ENCODE data around the gene ADGRB3. TPM values are rescaled to one million over a fixed set of nuclear protein-coding genes. Genes with fewer than 3 reads are reported as not detected.

Gene ADGRB3
- total and polyA plus RNA-seq, 10 donors = 0.09 to 4.1 (median 1.1) TPM

GRCh38 chr6:68639211-68639610 lies 4.1 kb downstream of the ADGRB3 start:
- intact Hi-C loops (cut with DNase I; ENCODE audit: low total_unique reads) = no loop called here
- no peak for TF ChIP-seq CTCF (IDR thresholded peaks at IDR 0.05 in 8 of 11, conservative IDR thresholded peaks at IDR 0.05 in 3 of 11)
- no peak for TF ChIP-seq POLR2AphosphoS5 (IDR thresholded peaks at IDR 0.05)
- TF ChIP-seq POLR2A (IDR thresholded peaks at IDR 0.05) = no peak
- H3K27me3 ChIP-seq (replicated peaks in 1 of 7) = peaks cover 0 to 55% (median 3%) of the 10 kb centered on the region in 7 donors
- H3K9me3 ChIP-seq = no peaks in the 10 kb centered on the region
- no peak overlapping the region for H3K4me3 ChIP-seq
- H3K36me3 ChIP-seq = no peaks in the 10 kb centered on the region
- DNase-seq = no peak
- H3K4me1 ChIP-seq = peaks cover 0 to 50% (median 20%) of the 10 kb centered on the region in 6 donors
- no peak overlapping the region for H3K27ac ChIP-seq
- WGBS, 5 donors = 60 to 82% (median 71%) methylated on average over 7 of the region's 7 CpGs

GRCh38 chr6:68639826-68640490 lies 4.9 kb downstream of the ADGRB3 start:
- peaks cover 0 to 43% (median 13%) of the 10 kb centered on the region in 6 donors for H3K4me1 ChIP-seq
- no peaks in the 10 kb centered on the region for H3K9me3 ChIP-seq
- H3K4me3 ChIP-seq = peak overlapping the region in 2 of 8 donors; percentile 17 to 37
- no peak for DNase-seq
- H3K27ac ChIP-seq = peak overlapping the region in 1 of 8 donors; percentile 42
- peaks cover 0 to 48% (median 0%) of the 10 kb centered on the region in 7 donors for H3K27me3 ChIP-seq (replicated peaks in 1 of 7)
- TF ChIP-seq CTCF (IDR thresholded peaks at IDR 0.05 in 8 of 11, conservative IDR thresholded peaks at IDR 0.05 in 3 of 11) = no peak
- TF ChIP-seq POLR2A (IDR thresholded peaks at IDR 0.05) = no peak
- no peak for TF ChIP-seq POLR2AphosphoS5 (IDR thresholded peaks at IDR 0.05)
- H3K36me3 ChIP-seq = no peaks in the 10 kb centered on the region
- intact Hi-C loops (cut with DNase I; ENCODE audit: low total_unique reads) = no loop called here
- 9 to 31% (median 22%) methylated on average over 13 of the region's 13 CpGs for WGBS, 5 donors

DNA sequence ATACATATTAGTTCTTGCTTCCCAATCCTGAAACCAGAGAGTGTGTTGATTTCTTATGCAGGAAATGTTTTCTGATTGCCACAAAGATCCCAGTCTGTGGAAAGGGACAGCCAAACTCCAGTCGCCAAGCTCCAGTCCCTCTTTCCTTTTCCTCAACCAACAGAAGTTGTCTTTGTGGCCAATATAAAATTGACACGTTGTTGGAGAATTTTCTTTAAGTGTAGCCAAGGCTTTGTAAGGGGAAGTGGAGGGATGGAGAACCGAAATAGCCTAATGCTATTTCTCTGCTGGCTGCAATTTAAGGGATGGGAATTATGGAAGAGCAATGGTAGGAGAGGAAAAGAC lies 5.4 kb downstream of the ADGRB3 start:
- H3K4me1 ChIP-seq = peaks cover 0 to 40% (median 11%) of the 10 kb centered on the region in 6 donors
- no peaks in the 10 kb centered on the region for H3K36me3 ChIP-seq
- TF ChIP-seq CTCF (IDR thresholded peaks at IDR 0.05 in 8 of 11, conservative IDR thresholded peaks at IDR 0.05 in 3 of 11) (no peak), POLR2A (IDR thresholded peaks at IDR 0.05) (no peak), POLR2AphosphoS5 (IDR thresholded peaks at IDR 0.05) (no peak)
- WGBS, 5 donors = 7 to 14% (median 8%) methylated on average over 3 of the region's 3 CpGs
- H3K27me3 ChIP-seq (replicated peaks in 1 of 7) = peaks cover 0 to 43% (median 0%) of the 10 kb centered on the region in 7 donors
- no peak for DNase-seq
- no peaks in the 10 kb centered on the region for H3K9me3 ChIP-seq
- intact Hi-C loops (cut with DNase I; ENCODE audit: low total_unique reads) = no loop called here
- H3K4me3 ChIP-seq = peak overlapping the region in 2 of 8 donors; percentile 17 to 37
- H3K27ac ChIP-seq = peak overlapping the region in 1 of 8 donors; percentile 42

DNA sequence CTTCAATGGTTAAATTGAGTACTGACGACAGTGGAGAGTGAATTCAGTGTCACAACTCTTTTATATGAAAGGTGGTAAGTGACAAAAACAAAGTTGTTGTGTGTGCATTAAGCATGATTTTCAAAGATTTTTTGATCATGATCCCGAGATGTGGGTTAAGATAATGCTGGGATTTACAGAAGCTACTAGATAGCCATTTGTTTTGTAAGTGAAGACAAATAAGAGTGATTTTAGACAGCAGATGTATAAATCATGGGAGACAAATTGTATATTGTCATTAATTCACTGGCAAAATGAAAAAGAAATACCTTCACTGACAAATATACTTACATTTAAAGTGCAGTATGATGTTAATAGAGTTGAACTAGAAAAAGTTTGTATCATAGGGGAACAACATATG lies 6.1 kb downstream of the ADGRB3 start:
- H3K4me1 ChIP-seq = peaks cover 0 to 33% (median 5%) of the 10 kb centered on the region in 6 donors
- intact Hi-C loops (cut with DNase I; ENCODE audit: low total_unique reads) = no loop called here
- no peak overlapping the region for H3K4me3 ChIP-seq
- no peak overlapping the region for H3K27ac ChIP-seq
- no peaks in the 10 kb centered on the region for H3K36me3 ChIP-seq
- peaks cover 0 to 36% (median 0%) of the 10 kb centered on the region in 7 donors for H3K27me3 ChIP-seq (replicated peaks in 1 of 7)
- no peaks in the 10 kb centered on the region for H3K9me3 ChIP-seq
- 65 to 80% (median 70%) methylated on average over 2 of the region's 2 CpGs for whole genome bisulfite sequencing, 5 donors
- TF ChIP-seq POLR2A (IDR thresholded peaks at IDR 0.05) (no peak), CTCF (IDR thresholded peaks at IDR 0.05 in 8 of 11, conservative IDR thresholded peaks at IDR 0.05 in 3 of 11) (no peak), POLR2AphosphoS5 (IDR thresholded peaks at IDR 0.05) (no peak)
- no peak for DNase-seq

Measured in spleen (tissue), 11 donors.